ENCODE measurements around the gene PLA2G6. TPM values are rescaled to one million over a fixed set of nuclear protein-coding genes. Genes with fewer than 3 reads are reported as not detected.

The PLA2G6 gene
- total and polyA plus RNA-seq, 2 of the 13 experiments (the other 11 are each of a cell fraction or from before 2014, with no cell fraction given): 4.8 to 11.5 TPM

DNA sequence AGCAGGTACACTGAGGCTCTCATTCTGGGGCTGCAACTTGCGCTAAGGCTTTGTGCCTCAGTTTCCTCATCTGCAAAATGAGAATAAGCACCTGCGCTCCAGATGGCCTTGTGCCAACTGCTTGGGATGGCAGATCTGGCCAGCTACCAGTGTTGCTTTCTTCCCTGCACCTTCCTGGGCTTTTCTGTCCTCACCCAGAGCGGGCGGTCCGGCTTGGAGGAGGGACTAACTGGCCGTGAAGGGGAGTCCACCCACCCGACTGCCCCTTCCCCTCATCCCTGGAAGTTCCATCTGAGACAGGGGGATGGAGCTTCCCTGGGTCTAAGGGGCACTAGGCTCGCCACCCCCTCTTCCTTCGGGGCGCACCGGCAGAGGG, 101.2 kb downstream of the PLA2G6 start:
- H4K20me1 ChIP-seq (ENCODE audit: insufficient read depth, low read length): no peaks in the 10 kb centered on the region
- CTCF ChIA-PET (ENCODE audit: low intra/inter-chr PET ratio, low total read pairs): no interaction called here
- peaks cover 2% of the 10 kb centered on the region in 2 experiments; a peak in 3 of 5 replicates for H3K36me3 ChIP-seq (replicated peaks in 1 of 2; ENCODE audit: control insufficient read depth in 1 of 2, insufficient read depth in 2 of 2, low read length in 2 of 2)
- H3K4me2 ChIP-seq (ENCODE audit: low read depth, low read length): no peak overlapping the region
- no TSS peak for BruUV-seq (replicated peaks)
- no peaks in the 10 kb centered on the region for H3K4me1 ChIP-seq (ENCODE audit: insufficient read depth, low read length)
- no peak overlapping the region for H3K27ac ChIP-seq (ENCODE audit: extremely low read length, insufficient read depth, low read length)
- no peaks in the 10 kb centered on the region for H3K79me2 ChIP-seq (ENCODE audit: insufficient read depth, low read length)
- 95% methylated on average over 6 of the region's 11 CpGs for WGBS (ENCODE audit: low lambda C conversion rate)
- ATAC-seq (no peak), DNase-seq (ENCODE audit: low spot score) (no peak), FAIRE-seq (no peak)
- TF ChIP-seq ZBTB7B (CRISPR knock-in tag; IDR thresholded peaks at IDR 0.05): no peak
- TF ChIP-seq NFE2L1 (CRISPR knock-in tag; IDR thresholded peaks at IDR 0.05; ENCODE audit: borderline replicate concordance): no peak
- no peak for TF ChIP-seq ZZZ3 (CRISPR knock-in tag; IDR thresholded peaks at IDR 0.05; ENCODE audit: borderline replicate concordance)
- TF ChIP-seq, protein P1, sequence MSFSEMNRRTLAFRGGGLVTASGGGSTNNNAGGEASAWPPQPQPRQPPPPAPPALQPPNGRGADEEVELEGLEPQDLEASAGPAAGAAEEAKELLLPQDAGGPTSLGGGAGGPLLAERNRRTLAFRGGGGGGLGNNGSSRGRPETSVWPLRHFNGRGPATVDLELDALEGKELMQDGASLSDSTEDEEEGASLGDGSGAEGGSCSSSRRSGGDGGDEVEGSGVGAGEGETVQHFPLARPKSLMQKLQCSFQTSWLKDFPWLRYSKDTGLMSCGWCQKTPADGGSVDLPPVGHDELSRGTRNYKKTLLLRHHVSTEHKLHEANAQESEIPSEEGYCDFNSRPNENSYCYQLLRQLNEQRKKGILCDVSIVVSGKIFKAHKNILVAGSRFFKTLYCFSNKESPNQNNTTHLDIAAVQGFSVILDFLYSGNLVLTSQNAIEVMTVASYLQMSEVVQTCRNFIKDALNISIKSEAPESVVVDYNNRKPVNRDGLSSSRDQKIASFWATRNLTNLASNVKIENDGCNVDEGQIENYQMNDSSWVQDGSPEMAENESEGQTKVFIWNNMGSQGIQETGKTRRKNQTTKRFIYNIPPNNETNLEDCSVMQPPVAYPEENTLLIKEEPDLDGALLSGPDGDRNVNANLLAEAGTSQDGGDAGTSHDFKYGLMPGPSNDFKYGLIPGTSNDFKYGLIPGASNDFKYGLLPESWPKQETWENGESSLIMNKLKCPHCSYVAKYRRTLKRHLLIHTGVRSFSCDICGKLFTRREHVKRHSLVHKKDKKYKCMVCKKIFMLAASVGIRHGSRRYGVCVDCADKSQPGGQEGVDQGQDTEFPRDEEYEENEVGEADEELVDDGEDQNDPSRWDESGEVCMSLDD (CRISPR knock-in tag; IDR thresholded peaks at IDR 0.05; ENCODE audit: borderline replicate concordance): no peak
- no peak for TF ChIP-seq ASH2L (IDR thresholded peaks at IDR 0.05; ENCODE audit: insufficient read length, low read depth, low read length)
- TF ChIP-seq, protein P2, sequence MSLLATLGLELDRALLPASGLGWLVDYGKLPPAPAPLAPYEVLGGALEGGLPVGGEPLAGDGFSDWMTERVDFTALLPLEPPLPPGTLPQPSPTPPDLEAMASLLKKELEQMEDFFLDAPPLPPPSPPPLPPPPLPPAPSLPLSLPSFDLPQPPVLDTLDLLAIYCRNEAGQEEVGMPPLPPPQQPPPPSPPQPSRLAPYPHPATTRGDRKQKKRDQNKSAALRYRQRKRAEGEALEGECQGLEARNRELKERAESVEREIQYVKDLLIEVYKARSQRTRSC (CRISPR knock-in tag; IDR thresholded peaks at IDR 0.05; ENCODE audit: low read depth): no peak
- TF ChIP-seq, protein P3, sequence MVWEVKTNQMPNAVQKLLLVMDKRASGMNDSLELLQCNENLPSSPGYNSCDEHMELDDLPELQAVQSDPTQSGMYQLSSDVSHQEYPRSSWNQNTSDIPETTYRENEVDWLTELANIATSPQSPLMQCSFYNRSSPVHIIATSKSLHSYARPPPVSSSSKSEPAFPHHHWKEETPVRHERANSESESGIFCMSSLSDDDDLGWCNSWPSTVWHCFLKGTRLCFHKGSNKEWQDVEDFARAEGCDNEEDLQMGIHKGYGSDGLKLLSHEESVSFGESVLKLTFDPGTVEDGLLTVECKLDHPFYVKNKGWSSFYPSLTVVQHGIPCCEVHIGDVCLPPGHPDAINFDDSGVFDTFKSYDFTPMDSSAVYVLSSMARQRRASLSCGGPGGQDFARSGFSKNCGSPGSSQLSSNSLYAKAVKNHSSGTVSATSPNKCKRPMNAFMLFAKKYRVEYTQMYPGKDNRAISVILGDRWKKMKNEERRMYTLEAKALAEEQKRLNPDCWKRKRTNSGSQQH (CRISPR knock-in tag; IDR thresholded peaks at IDR 0.05; ENCODE audit: low read depth): no peak
- H3K9ac ChIP-seq (ENCODE audit: insufficient read depth, low read depth, low read length): no peak overlapping the region
- H3K9me3 ChIP-seq (ENCODE audit: low read length): no peaks in the 10 kb centered on the region
- in situ Hi-C loops (cut with HindIII; ENCODE audit: extremely low pct_ligation_motif_present, low pct_unique_long_range_greater_than_20kb) (no loop called here), intact Hi-C loops (cut with micrococcal nuclease; ENCODE audit: unreplicated experiment) (no loop called here)
- H3K4me3 ChIP-seq (replicated peaks in 1 of 3; ENCODE audit: insufficient read depth in 1 of 3, low read depth in 2 of 3, low read length in 3 of 3): no peak overlapping the region
- POLR2A ChIA-PET: no interaction called here
- H2AFZ ChIP-seq (ENCODE audit: low read length): no peak overlapping the region
- H3K27me3 ChIP-seq (ENCODE audit: control insufficient read depth in 1 of 2, insufficient read depth in 2 of 2, low read length in 2 of 2): no peaks in the 10 kb centered on the region
